CD4-positive, alpha-beta T cell treated with Interferon alpha-2 for 1 hour (primary cell): Measurements from ENCODE around the gene TMEM242.
A peak's percentile ranks its signal among the peaks of the same experiment; 100 is the strongest.

Source experiments
- DNase-seq, 2 donors: peaks; one replicate each; pipeline ENCODE4 v3.0.0-alpha.2; 2020 to 2022

Gene TMEM242

DNA sequence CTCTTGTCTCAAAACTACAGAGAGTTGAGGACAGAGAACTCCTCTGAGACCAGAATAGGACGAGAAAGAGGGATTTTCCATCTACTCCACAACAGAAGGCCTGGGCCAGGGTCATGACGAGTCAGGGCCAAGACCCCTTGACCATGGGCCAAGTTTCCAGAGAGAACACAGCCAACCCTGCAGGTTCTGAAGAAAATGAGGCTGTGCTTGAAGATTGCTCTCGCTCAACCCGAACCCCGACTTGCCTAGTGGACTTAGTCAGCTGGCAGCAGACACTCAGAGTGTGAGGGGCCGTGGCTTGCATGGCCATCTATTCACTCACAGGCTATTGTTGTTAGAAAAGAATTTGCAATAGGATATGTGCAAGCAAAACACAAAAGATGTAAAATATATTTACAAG is 54.5 kb downstream of the TMEM242 start:
- DNase-seq, result no peak

DNA sequence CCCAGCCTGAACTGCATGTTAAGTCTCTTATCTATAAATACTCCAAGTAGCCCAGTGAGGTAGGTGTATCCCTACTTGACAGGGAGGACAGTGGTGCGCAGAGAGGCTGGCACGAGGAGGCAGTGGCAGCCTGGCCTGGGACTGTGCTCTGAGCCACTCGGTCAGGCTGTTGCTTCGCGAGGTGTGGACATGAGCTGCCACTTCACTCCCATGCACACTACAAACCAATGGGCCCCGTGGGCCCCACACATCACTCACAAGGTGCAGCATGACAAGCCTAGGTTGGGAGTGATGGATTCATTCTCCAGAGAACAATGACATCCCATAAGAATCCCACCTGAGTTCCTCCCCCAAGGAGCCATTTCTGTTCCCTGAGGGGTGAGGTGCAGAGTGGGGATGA is 54.9 kb downstream of the TMEM242 start:
- DNase-seq, result no peak

GRCh38 chr6:157267654-157268053 is 55.7 kb downstream of the TMEM242 start:
- DNase-seq, result no peak

DNA sequence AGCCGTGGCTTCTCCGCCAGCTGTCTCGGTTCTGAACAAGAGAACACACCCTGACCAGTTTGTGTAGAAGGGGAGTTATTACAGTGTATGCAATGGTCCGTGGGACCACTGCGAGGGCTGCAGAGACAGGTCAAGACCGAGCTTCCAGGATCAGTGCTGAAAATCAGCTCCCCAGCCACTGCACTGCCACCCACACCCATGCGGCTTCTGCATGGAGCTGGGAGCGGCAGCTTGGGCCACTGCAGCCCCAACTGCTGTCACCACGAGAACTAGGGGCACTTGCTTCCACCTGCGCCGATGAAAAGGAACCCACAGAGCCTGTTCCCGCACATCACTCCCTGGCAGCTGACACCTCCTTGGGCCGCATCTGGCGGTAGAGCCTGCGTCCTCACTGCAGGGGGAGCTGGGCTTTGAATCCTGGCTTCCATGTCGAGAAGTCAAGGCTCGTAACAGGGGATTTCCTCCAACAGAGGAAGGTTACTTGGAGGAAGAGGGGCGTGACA is 56.2 kb downstream of the TMEM242 start:
- DNase-seq, result no peak

- DNase-seq, result no peak
Measured at GRCh38 chr6:157266274-157267101, 56.8 kb downstream of the TMEM242 start.

- DNase-seq, result no peak
Measured at GRCh38 chr6:157265635-157266034, 57.7 kb downstream of the TMEM242 start.

GRCh38 chr6:157265186-157265585 is 58.1 kb downstream of the TMEM242 start:
- no peak for DNase-seq

DNA sequence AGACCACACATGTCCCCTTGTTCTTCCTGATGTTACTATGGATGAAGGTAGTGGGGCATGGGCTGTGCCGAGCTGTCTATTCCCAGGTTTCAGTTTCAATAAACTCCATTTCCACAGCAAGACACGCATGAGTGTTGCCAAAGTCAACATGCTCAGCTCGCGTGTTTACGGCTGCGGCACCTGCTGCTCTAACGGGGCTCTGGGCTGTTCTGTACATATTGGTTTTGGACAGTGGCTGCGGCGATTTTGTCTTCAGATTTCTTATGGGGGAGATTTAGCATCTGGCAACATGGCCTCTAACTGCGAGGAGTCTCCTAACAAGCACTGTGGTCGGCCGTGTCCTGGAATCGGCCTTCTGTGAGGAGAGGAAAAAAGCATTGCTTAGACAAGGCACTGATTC is 58.6 kb downstream of the TMEM242 start:
- no peak for DNase-seq

GRCh38 chr6:157263881-157264397 is 59.4 kb downstream of the TMEM242 start:
- DNase-seq, result no peak

- DNase-seq, result no peak
Measured at GRCh38 chr6:157263146-157263545, 60.2 kb downstream of the TMEM242 start.

DNA sequence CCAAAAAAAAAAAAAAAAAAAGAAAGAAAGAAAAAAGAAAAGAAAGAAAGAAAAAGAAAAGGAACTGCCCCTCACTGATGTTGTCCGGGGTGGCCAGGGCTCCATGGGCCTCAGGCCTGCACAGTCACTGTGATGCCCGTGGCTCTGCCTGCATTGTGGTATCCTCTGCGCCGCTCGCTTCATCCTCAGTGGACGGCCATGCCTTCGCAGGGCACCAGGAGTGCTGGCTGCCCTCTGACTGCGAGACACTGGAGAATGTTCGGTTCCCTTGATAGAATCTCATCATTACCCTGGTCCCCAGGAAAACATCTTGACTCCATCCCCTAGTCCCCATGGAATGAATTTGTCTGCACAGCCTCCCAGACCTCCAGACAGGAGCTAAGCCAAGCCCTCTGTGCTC is 61.7 kb downstream of the TMEM242 start:
- DNase-seq, result no peak

DNA sequence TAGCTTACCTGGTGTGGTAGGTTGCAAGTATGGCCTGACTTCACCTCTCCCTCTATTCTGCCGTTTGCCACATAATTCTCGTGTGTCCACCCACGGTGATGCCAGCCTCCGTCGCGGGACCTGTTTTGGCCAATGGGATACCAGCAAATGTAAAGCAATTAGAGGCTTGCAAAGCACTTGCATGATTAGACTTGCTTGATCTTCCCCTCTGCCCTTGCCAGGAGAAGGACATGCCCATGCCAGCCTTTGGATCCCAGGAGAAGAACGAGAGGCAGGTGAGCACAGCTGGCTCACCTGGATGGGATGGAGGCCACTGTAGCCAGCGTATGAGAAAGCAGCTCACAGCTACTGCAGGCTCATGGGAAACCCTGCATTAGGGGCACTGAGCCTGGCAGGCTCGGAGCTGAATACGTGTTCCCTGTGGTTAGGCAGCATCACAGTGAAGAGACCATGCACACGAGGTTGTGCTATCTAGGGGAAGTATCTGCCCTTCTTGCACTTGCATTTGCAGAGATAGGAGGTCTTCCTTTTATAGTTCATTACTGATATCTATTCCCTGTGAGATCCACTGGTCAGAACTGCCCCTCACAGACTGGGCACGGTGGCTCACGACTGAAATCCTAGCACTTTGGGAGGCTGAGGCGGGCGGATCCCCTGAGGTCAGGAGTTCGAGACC is 62.4 kb downstream of the TMEM242 start:
- no peak for DNase-seq

GRCh38 chr6:157259443-157259842 is 63.9 kb downstream of the TMEM242 start:
- DNase-seq, result no peak

GRCh38 chr6:157258878-157259277 is 64.4 kb downstream of the TMEM242 start:
- peak; percentile 20 to 54 for DNase-seq

DNA sequence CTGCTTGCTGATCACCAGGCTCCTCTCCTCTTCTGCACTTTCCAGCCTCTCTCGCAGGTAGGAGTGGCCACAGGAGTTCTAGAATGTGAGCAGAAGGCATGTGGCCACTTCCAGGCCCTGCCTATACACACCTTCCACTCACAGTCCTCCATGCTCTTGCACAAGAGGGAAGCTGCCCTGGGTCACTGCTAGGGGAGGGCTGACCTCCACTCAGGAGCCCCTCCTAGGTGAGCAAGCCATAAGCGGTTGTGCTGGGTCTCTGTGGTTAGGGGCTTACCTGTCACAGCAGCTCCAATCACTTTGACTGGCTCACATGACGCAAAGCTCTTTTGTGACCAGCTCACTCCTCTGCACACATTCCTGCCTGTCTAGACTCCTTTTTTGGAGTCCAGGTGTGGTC is 68.2 kb downstream of the TMEM242 start:
- no peak for DNase-seq

- DNase-seq, result no peak
Measured at GRCh38 chr6:157254538-157254937, 68.8 kb downstream of the TMEM242 start.

DNA sequence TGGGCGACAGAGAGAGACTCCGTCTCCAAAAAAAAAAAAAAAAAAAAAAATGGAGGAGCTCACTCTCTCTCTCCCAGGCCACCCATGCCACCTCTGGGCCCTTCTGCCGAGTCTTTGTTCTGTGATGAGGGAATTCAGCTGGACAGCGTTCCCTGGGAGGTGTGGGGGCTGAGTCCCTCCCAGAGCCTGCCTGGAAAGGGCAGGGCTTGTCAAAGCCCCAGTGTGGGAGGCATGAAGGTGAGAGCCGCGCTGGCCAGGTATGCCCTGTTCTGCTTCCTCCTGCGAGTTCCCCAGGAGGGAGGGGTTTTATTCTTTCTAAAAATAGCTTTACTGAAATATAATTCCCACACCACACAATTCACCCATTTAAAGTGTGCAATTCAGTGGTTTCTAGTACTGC is 69.6 kb downstream of the TMEM242 start:
- DNase-seq, result no peak

DNA sequence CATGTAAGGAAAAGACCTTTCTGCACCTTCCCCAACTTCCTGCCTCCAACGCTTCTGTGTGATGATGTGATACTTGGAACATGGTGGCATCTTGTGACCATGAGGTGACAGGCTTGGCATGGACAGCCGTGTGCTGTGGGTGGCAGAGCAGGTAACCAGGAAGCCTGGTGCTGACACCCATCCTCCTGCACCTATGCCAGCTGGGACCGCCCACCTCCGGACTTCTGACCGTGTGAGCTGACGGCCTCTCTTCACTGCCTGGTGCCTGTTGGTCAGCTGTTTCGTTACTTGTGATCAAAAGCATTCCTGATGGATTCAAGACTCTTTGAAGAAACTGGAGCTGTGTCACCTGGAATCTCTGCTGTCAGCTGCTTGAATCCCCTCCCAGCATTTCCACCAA is 70.3 kb downstream of the TMEM242 start:
- no peak for DNase-seq

- DNase-seq, result no peak
Measured at GRCh38 chr6:157251586-157252247, 71.6 kb downstream of the TMEM242 start.

GRCh38 chr6:157249826-157250225 is 73.5 kb downstream of the TMEM242 start:
- DNase-seq, result no peak

DNA sequence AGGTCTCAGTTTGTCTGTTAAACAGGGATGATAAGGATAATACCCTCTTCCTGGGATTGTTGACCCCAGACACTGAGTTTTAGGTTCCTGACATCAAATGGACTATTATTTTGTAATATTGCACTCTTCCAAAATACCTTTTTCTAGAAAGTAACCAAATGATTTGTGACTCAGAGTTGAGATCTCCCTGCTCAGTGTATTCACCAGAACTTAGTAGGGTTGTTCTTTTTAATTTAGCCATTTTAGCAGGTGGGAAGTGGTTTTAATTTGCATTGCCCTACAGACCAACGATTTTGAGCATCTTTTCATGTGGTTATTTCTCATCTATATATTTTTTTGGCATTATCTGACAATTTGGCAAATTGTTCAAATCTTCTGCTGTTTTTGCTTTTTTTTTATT is 75.1 kb downstream of the TMEM242 start:
- DNase-seq, result no peak

DNA sequence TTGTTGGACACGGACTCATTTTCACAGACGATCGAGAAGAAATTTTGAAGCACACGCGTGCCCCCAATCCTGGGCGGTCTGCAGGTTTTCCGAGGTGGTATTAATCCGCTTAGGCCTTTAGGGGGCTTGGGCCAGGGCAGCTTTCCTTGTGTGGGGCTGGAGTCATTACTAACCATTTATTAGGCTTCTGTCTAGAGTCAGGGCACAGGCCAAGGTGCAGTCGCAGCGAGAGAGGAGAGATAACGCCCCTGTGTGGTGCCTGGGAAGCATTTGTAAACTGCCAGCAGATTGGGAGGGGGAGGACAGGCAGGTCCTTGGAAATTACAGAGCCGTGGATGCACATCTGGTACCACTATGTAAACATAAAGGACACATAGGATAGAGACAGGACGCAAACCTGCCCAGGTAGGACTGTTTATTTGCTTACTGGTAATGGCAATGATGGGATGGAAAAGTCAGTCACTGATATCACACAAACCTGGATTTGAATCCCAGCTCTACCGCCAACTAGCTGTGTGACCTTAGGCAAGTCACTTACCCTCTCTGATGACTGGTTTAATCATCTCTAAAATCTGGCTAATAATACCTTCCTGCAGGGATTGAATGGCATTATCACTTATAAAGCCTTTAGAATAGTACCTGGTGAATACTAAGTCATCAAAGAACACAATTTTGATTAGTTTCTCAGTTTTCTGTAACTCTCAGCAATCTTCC is 76.4 kb downstream of the TMEM242 start:
- no peak for DNase-seq
